Measurements from ENCODE around the gene KLHL29.

Gene KLHL29

DNA sequence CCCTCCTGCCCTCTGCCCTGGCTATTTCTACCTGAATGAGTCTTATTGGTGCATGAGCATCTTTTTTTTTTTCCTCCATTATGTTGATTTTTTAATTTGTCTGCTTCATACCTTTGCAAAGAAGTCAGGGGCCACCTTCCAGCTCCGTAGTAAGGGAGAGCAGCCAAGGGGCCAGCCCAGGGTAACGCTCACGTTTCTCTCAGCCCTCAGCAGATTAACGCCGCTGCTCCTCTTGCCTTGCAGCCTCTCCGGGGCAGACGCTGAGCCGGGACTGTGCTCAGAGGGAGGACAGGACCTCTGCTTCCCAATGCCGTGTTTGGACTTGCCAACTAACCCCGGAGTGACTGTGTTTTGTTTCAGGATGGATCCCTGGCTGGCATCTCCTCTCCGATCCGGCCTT, 300.2 kb downstream of the KLHL29 start:
- no peak overlapping the region for H3K27ac ChIP-seq (ENCODE audit: low read depth in 2 of 2, low read length in 2 of 2)
- no peak overlapping the region for H3K4me3 ChIP-seq (ENCODE audit: low read length in 2 of 2)
- no peaks in the 10 kb centered on the region for H3K36me3 ChIP-seq (ENCODE audit: control insufficient read depth in 2 of 2, insufficient read depth in 2 of 2, low read length in 2 of 2)
- H3K9me3 ChIP-seq (ENCODE audit: control insufficient read depth in 2 of 2, low read length in 2 of 2) = no peaks in the 10 kb centered on the region
- H3K9ac ChIP-seq (ENCODE audit: low read depth in 1 of 2, low read length in 2 of 2) = no peak overlapping the region
- H3K27me3 ChIP-seq (ENCODE audit: control insufficient read depth in 2 of 2, insufficient read depth in 2 of 2, low read length in 2 of 2) = no peaks in the 10 kb centered on the region
- H3K4me1 ChIP-seq (ENCODE audit: control insufficient read depth in 2 of 2, insufficient read depth in 2 of 2, low read length in 2 of 2) = no peaks in the 10 kb centered on the region

DNA sequence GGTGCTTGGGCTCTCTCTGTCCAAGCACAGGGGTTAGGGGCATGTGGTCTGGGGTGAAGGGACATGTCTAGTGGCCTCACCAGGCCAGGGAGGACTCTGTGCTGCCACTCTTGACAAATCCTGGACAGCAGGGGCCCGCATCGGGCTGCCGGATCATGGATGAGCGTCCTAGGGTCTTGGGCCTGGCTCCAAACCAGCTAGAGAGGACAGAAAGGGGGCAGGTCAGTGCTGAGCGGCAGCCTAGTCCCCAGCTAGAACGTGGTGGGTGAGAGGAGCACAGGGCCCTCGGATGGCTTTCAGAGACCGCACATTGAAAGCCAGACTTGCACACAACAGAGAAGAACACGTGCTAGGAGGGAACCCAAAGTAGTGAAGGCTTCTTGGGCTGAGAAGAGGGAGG, 300.7 kb downstream of the KLHL29 start:
- Histone ChIP-seq H3K4me1 (ENCODE audit: control insufficient read depth in 2 of 2, insufficient read depth in 2 of 2, low read length in 2 of 2) (no peaks in the 10 kb centered on the region), H3K27me3 (ENCODE audit: control insufficient read depth in 2 of 2, insufficient read depth in 2 of 2, low read length in 2 of 2) (no peaks in the 10 kb centered on the region), H3K4me3 (ENCODE audit: low read length in 2 of 2) (no peak overlapping the region), H3K9ac (ENCODE audit: low read depth in 1 of 2, low read length in 2 of 2) (no peak overlapping the region), H3K36me3 (ENCODE audit: control insufficient read depth in 2 of 2, insufficient read depth in 2 of 2, low read length in 2 of 2) (no peaks in the 10 kb centered on the region), H3K9me3 (ENCODE audit: control insufficient read depth in 2 of 2, low read length in 2 of 2) (no peaks in the 10 kb centered on the region), H3K27ac (ENCODE audit: low read depth in 2 of 2, low read length in 2 of 2) (no peak overlapping the region)

- Histone ChIP-seq H3K27me3 (ENCODE audit: control insufficient read depth in 2 of 2, insufficient read depth in 2 of 2, low read length in 2 of 2) (no peaks in the 10 kb centered on the region), H3K9ac (ENCODE audit: low read depth in 1 of 2, low read length in 2 of 2) (no peak overlapping the region), H3K27ac (ENCODE audit: low read depth in 2 of 2, low read length in 2 of 2) (no peak overlapping the region), H3K4me1 (ENCODE audit: control insufficient read depth in 2 of 2, insufficient read depth in 2 of 2, low read length in 2 of 2) (no peaks in the 10 kb centered on the region), H3K9me3 (ENCODE audit: control insufficient read depth in 2 of 2, low read length in 2 of 2) (no peaks in the 10 kb centered on the region), H3K36me3 (ENCODE audit: control insufficient read depth in 2 of 2, insufficient read depth in 2 of 2, low read length in 2 of 2) (no peaks in the 10 kb centered on the region), H3K4me3 (ENCODE audit: low read length in 2 of 2) (no peak overlapping the region)
Observed at GRCh38 chr2:23686405-23687029, 301.5 kb downstream of the KLHL29 start.

GRCh38 chr2:23687214-23687613, 302.2 kb downstream of the KLHL29 start:
- Histone ChIP-seq H3K36me3 (ENCODE audit: control insufficient read depth in 2 of 2, insufficient read depth in 2 of 2, low read length in 2 of 2) (no peaks in the 10 kb centered on the region), H3K27ac (ENCODE audit: low read depth in 2 of 2, low read length in 2 of 2) (no peak overlapping the region), H3K27me3 (ENCODE audit: control insufficient read depth in 2 of 2, insufficient read depth in 2 of 2, low read length in 2 of 2) (no peaks in the 10 kb centered on the region), H3K4me1 (ENCODE audit: control insufficient read depth in 2 of 2, insufficient read depth in 2 of 2, low read length in 2 of 2) (no peaks in the 10 kb centered on the region), H3K9me3 (ENCODE audit: control insufficient read depth in 2 of 2, low read length in 2 of 2) (no peaks in the 10 kb centered on the region), H3K4me3 (ENCODE audit: low read length in 2 of 2) (no peak overlapping the region), H3K9ac (ENCODE audit: low read depth in 1 of 2, low read length in 2 of 2) (no peak overlapping the region)

GRCh38 chr2:23687713-23688112, 302.7 kb downstream of the KLHL29 start:
- Histone ChIP-seq H3K4me1 (ENCODE audit: control insufficient read depth in 2 of 2, insufficient read depth in 2 of 2, low read length in 2 of 2) (no peaks in the 10 kb centered on the region), H3K4me3 (ENCODE audit: low read length in 2 of 2) (no peak overlapping the region), H3K9me3 (ENCODE audit: control insufficient read depth in 2 of 2, low read length in 2 of 2) (no peaks in the 10 kb centered on the region), H3K36me3 (ENCODE audit: control insufficient read depth in 2 of 2, insufficient read depth in 2 of 2, low read length in 2 of 2) (peaks cover 0 to 3% of the 10 kb centered on the region in 2 donors), H3K9ac (ENCODE audit: low read depth in 1 of 2, low read length in 2 of 2) (no peak overlapping the region), H3K27me3 (ENCODE audit: control insufficient read depth in 2 of 2, insufficient read depth in 2 of 2, low read length in 2 of 2) (no peaks in the 10 kb centered on the region), H3K27ac (ENCODE audit: low read depth in 2 of 2, low read length in 2 of 2) (no peak overlapping the region)

DNA sequence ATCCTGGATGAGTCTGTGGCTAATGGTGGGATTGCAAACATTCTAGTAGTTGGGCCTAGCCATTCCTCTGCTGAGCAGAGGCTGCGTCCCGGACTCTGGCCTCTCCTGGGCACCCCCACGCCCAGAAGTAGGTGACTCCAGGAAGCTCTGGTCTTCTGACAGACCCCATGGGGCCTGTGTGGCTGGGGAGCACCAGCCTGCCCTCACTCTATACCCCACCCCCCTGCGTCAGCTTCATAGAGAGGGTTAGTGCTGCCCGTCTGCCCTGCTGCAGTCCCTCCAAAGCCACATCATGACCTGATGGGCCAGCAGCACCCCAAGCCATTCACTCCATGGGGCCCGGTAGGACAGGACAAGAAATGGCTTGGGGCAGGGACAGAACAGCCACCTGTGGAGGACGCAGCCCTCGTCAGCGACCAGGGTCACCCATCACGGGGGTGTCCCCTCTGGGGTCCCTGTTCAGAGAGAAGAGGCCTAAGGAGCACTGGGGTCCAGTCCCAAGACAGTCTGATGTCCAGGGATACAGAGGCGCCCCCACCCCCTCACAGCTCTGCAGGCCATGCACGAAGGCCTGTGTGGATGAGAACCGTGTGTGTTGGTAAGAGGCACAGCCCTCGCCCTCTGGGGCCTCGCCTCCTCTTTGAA, 303.6 kb downstream of the KLHL29 start:
- Histone ChIP-seq H3K36me3 (ENCODE audit: control insufficient read depth in 2 of 2, insufficient read depth in 2 of 2, low read length in 2 of 2) (peaks cover 0 to 3% of the 10 kb centered on the region in 2 donors), H3K9me3 (ENCODE audit: control insufficient read depth in 2 of 2, low read length in 2 of 2) (no peaks in the 10 kb centered on the region), H3K4me1 (ENCODE audit: control insufficient read depth in 2 of 2, insufficient read depth in 2 of 2, low read length in 2 of 2) (no peaks in the 10 kb centered on the region), H3K4me3 (ENCODE audit: low read length in 2 of 2) (no peak overlapping the region), H3K9ac (ENCODE audit: low read depth in 1 of 2, low read length in 2 of 2) (no peak overlapping the region), H3K27me3 (ENCODE audit: control insufficient read depth in 2 of 2, insufficient read depth in 2 of 2, low read length in 2 of 2) (no peaks in the 10 kb centered on the region), H3K27ac (ENCODE audit: low read depth in 2 of 2, low read length in 2 of 2) (no peak overlapping the region)

GRCh38 chr2:23689131-23689700, 304.2 kb downstream of the KLHL29 start:
- Histone ChIP-seq H3K9me3 (ENCODE audit: control insufficient read depth in 2 of 2, low read length in 2 of 2) (no peaks in the 10 kb centered on the region), H3K4me3 (ENCODE audit: low read length in 2 of 2) (no peak overlapping the region), H3K27me3 (ENCODE audit: control insufficient read depth in 2 of 2, insufficient read depth in 2 of 2, low read length in 2 of 2) (no peaks in the 10 kb centered on the region), H3K4me1 (ENCODE audit: control insufficient read depth in 2 of 2, insufficient read depth in 2 of 2, low read length in 2 of 2) (no peaks in the 10 kb centered on the region), H3K27ac (ENCODE audit: low read depth in 2 of 2, low read length in 2 of 2) (no peak overlapping the region), H3K9ac (ENCODE audit: low read depth in 1 of 2, low read length in 2 of 2) (no peak overlapping the region), H3K36me3 (ENCODE audit: control insufficient read depth in 2 of 2, insufficient read depth in 2 of 2, low read length in 2 of 2) (peaks cover 0 to 3% of the 10 kb centered on the region in 2 donors)

DNA sequence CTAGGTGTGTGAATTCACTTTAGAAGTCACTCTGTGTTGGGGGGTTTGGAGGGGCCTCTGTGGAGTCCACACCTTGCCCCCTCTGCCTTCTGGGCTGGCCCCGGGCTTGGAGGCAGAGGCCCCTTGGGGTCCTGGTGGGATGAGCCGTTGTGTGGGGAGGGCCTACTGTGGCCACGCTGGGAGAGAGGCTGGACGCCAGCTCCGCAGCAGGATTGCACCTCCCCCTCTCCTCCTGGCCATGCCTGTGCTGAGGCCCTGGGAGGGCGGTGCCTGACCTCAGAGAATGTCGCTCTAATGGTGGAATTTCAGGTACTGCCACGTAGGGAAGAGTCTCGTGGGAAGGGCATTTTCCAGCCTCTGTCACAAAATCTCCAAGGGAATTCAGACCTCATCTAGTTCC, 304.9 kb downstream of the KLHL29 start:
- H3K27ac ChIP-seq (ENCODE audit: low read depth in 2 of 2, low read length in 2 of 2) = no peak overlapping the region
- no peaks in the 10 kb centered on the region for H3K9me3 ChIP-seq (ENCODE audit: control insufficient read depth in 2 of 2, low read length in 2 of 2)
- H3K4me1 ChIP-seq (ENCODE audit: control insufficient read depth in 2 of 2, insufficient read depth in 2 of 2, low read length in 2 of 2) = no peaks in the 10 kb centered on the region
- H3K36me3 ChIP-seq (ENCODE audit: control insufficient read depth in 2 of 2, insufficient read depth in 2 of 2, low read length in 2 of 2) = peaks cover 0 to 3% of the 10 kb centered on the region in 2 donors
- no peak overlapping the region for H3K4me3 ChIP-seq (ENCODE audit: low read length in 2 of 2)
- no peak overlapping the region for H3K9ac ChIP-seq (ENCODE audit: low read depth in 1 of 2, low read length in 2 of 2)
- no peaks in the 10 kb centered on the region for H3K27me3 ChIP-seq (ENCODE audit: control insufficient read depth in 2 of 2, insufficient read depth in 2 of 2, low read length in 2 of 2)

- Histone ChIP-seq H3K9ac (ENCODE audit: low read depth in 1 of 2, low read length in 2 of 2) (no peak overlapping the region), H3K4me1 (ENCODE audit: control insufficient read depth in 2 of 2, insufficient read depth in 2 of 2, low read length in 2 of 2) (no peaks in the 10 kb centered on the region), H3K4me3 (ENCODE audit: low read length in 2 of 2) (no peak overlapping the region), H3K9me3 (ENCODE audit: control insufficient read depth in 2 of 2, low read length in 2 of 2) (no peaks in the 10 kb centered on the region), H3K27me3 (ENCODE audit: control insufficient read depth in 2 of 2, insufficient read depth in 2 of 2, low read length in 2 of 2) (no peaks in the 10 kb centered on the region), H3K27ac (ENCODE audit: low read depth in 2 of 2, low read length in 2 of 2) (no peak overlapping the region), H3K36me3 (ENCODE audit: control insufficient read depth in 2 of 2, insufficient read depth in 2 of 2, low read length in 2 of 2) (peaks cover 0 to 3% of the 10 kb centered on the region in 2 donors)
Observed at GRCh38 chr2:23690421-23691105, 305.6 kb downstream of the KLHL29 start.

DNA sequence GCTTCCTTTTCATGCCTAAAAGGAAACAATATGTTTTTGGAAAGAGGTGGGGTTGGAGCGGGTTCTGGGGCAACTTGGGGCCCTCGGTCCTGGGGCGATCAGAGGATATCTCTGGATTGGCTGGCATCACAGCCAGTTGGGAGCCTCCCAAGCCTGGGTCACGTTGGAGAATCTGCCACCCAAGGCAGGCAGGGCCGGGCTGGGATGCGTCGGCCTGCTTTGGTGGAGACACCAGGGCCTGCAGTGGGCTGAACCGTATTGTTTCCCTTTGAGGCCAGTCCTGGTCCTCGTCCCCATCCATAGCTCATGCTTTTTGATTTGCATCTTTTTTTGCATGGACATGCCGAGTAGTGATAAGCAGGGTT, 306.1 kb downstream of the KLHL29 start:
- Histone ChIP-seq H3K27ac (ENCODE audit: low read depth in 2 of 2, low read length in 2 of 2) (no peak overlapping the region), H3K36me3 (ENCODE audit: control insufficient read depth in 2 of 2, insufficient read depth in 2 of 2, low read length in 2 of 2) (peaks cover 0 to 5% of the 10 kb centered on the region in 2 donors), H3K9me3 (ENCODE audit: control insufficient read depth in 2 of 2, low read length in 2 of 2) (no peaks in the 10 kb centered on the region), H3K9ac (ENCODE audit: low read depth in 1 of 2, low read length in 2 of 2) (no peak overlapping the region), H3K27me3 (ENCODE audit: control insufficient read depth in 2 of 2, insufficient read depth in 2 of 2, low read length in 2 of 2) (no peaks in the 10 kb centered on the region), H3K4me1 (ENCODE audit: control insufficient read depth in 2 of 2, insufficient read depth in 2 of 2, low read length in 2 of 2) (no peaks in the 10 kb centered on the region), H3K4me3 (ENCODE audit: low read length in 2 of 2) (no peak overlapping the region)
